Activated T-cell treated with anti-CD3 and anti-CD28 coated beads for 4 hours (primary cell): ENCODE measurements around the gene SLC25A12.
"Not testable (repeated sequence)": the region's sequence is repeated elsewhere in the genome, so short reads cannot be mapped to it uniquely, and the experiment has no call there.

ENCODE experiments used
- DNase-seq: peaks from one replicate; pipeline ENCODE4 v3.0.0-alpha.2; 2020

Gene SLC25A12

GRCh38 chr2:171822525-171823322, 71.3 kb downstream of the SLC25A12 start:
- no peak for DNase-seq

- no peak for DNase-seq
Observed at GRCh38 chr2:171819453-171819852, 74.6 kb downstream of the SLC25A12 start.

- no peak for DNase-seq
Observed at GRCh38 chr2:171814883-171815282, 79.2 kb downstream of the SLC25A12 start.

GRCh38 chr2:171814174-171814573, 79.9 kb downstream of the SLC25A12 start:
- no peak for DNase-seq

- no peak for DNase-seq
Observed at GRCh38 chr2:171813729-171814128, 80.3 kb downstream of the SLC25A12 start.

- no peak for DNase-seq
Observed at GRCh38 chr2:171813126-171813525, 80.9 kb downstream of the SLC25A12 start.

GRCh38 chr2:171811245-171811628, 82.8 kb downstream of the SLC25A12 start:
- DNase-seq: no peak

- DNase-seq: no peak
Observed at GRCh38 chr2:171810422-171811244, 83.4 kb downstream of the SLC25A12 start.

GRCh38 chr2:171808885-171809284, 85.2 kb downstream of the SLC25A12 start:
- not testable (repeated sequence) for DNase-seq

- DNase-seq: no peak
Observed at GRCh38 chr2:171807831-171808393, 86.1 kb downstream of the SLC25A12 start.

GRCh38 chr2:171807119-171807518, 86.9 kb downstream of the SLC25A12 start:
- DNase-seq: no peak

- no peak for DNase-seq
Observed at GRCh38 chr2:171804456-171804855, 89.6 kb downstream of the SLC25A12 start.

- DNase-seq: no peak
Observed at GRCh38 chr2:171803757-171804156, 90.3 kb downstream of the SLC25A12 start.

GRCh38 chr2:171800639-171801038, 93.4 kb downstream of the SLC25A12 start:
- DNase-seq: no peak

GRCh38 chr2:171798156-171798820, 95.8 kb downstream of the SLC25A12 start:
- DNase-seq: no peak

- no peak for DNase-seq
Observed at GRCh38 chr2:171794918-171795317, 99.1 kb downstream of the SLC25A12 start.

GRCh38 chr2:171793691-171794678, 100.1 kb downstream of the SLC25A12 start:
- DNase-seq: no peak

- DNase-seq: no peak
Observed at GRCh38 chr2:171792886-171793580, 101.0 kb downstream of the SLC25A12 start.

- DNase-seq: no peak
Observed at GRCh38 chr2:171792157-171792556, 101.9 kb downstream of the SLC25A12 start.

GRCh38 chr2:171791361-171791760, 102.7 kb downstream of the SLC25A12 start:
- DNase-seq: no peak

- DNase-seq: no peak
Observed at GRCh38 chr2:171789956-171790355, 104.1 kb downstream of the SLC25A12 start.
